HG03097 (cell line): Measurements from ENCODE around the gene CDKAL1.

Source experiments
- ATAC-seq: cut with Tn5 transposase; IDR thresholded peaks from one replicate; pipeline ENCODE4 v1.9.1; 2021; ENCODE audit not compliant: unreplicated experiment, low FRiP score

The CDKAL1 gene

DNA sequence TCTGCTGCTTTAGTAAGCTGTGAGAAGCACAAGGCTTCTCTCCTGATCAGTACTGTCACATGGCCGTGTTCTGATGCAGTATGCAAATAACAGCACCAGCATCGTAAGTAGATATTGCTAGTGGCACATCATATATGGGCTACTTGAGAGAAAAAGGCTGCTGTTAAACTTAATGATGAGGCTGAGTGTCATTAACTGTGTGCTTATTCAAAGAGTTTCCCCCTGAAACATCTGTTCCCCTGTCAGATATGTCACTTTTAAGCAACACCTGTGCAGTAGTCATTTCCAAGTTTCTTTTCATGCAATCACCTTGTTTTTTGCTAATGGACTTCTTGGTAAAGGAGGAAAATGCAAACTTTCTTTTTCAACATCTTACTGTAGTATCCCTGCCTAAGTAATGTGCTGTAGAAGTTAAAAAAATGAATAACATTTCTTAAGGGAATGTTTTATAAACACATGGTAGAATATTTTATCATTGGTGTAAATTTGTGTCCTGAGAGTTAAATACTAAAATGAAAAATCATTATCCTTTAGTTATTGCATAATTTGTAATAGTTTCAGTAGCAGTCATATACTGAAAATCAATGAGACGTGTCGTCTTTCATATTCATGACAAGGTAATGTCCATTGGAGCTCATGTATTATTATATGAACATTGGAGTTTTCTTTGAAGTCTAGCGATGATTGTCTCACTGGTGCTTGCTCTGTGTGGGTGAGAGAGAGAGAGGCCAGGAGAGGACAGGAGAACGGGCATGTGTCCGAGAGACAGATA, 366.3 kb downstream of the CDKAL1 start:
- ATAC-seq: peak; percentile 94

DNA sequence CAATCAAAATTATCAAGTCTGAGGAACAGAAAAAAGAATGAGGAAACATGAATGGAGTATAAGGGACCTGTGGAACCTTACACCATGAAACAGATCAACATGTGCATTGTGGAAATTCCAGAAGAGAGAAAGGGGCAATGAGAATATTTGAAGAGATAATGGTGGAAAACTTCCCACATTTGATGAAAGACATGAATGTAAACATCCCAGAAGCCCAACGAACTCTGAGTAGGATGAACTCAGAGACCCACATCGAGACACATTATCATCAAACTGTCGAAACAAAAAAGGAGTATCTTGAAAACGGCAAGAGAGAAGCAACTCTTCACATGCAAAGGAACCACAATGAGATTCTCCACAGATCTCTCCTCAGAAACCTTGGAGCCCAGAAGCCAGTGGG, 371.1 kb downstream of the CDKAL1 start:
- no peak for ATAC-seq

DNA sequence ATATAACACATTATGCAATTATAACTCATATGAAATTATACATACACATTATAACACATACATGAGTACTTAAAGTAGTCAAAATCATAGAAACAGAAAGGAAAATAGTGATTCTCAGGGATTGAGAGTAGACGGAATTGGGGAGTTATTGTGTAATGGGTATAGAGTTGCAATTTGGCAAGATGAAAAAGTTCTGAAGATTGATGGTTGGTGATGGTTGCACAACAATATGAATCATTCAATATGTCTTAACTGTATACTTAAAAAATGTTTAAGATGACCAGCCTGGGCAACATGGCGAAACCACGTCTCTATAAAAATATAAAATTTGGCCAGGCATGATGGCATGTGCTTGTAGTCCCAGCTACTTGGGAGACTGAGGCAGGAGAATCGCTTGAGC, 372.7 kb downstream of the CDKAL1 start:
- ATAC-seq: no peak

DNA sequence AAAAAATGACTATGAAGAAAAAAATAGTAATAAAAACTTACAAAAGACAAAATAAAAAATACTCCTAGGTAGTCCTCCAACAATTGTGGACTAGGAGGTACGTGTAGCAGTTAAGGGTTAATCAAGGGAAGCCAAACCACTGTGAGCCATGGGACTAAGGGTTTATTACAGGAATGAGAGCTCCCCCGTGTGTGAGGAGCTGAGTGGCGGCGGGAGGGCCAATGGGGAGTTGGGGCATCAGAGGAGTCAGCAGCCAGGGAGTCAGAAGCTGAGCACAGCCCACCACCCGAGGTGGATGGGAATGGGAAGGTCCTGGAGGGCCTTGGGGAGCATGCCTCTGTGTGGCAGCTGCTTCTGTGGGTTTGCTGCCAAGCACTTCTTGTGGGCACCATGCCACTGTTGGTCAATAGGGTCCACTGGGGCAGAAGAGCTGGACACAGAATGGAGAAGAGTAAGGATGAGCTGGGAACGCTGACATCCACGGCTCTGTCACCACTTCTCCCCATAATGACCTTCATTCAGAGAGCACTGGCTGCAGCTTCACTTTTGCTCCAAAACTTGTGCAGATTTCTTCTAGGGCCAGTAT, 373.3 kb downstream of the CDKAL1 start:
- no peak for ATAC-seq

DNA sequence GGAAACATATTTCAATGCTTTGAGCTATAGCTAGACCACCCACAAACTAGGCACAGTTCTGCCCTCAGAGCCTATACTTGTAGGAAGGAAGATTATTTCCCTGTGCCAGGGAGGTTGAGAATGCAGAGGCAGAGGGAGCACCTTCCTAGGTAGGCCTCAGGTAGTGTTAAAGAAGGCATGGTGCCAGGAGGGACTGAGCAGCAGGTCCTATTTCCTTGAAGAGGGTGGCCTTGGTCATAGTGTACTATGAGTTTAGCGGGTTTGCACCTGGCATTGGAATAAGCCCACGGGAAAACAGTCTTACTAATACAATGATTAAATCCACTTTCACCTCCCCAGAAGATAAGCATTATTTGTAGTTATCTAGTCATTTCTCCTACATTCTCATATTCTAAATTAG, 375.4 kb downstream of the CDKAL1 start:
- no peak for ATAC-seq

DNA sequence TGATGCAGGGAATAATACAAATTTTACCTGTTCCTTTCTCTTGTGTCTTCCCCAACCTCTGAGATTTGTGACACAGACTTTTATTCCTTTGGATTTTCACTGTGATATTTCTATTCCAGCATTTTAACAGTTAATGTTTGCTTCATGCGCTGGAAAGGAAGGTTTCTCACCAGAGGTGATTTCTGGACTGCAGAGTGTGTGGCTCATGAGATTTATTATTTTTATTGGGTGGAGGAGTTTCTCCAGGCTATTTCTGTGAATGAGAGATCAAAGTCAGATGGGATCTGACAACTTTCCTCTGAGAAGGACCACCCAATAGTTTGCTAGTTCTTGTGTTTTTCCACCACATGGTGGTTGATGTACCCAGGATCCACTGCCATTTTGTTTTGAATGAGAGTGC, 377.5 kb downstream of the CDKAL1 start:
- no peak for ATAC-seq

DNA sequence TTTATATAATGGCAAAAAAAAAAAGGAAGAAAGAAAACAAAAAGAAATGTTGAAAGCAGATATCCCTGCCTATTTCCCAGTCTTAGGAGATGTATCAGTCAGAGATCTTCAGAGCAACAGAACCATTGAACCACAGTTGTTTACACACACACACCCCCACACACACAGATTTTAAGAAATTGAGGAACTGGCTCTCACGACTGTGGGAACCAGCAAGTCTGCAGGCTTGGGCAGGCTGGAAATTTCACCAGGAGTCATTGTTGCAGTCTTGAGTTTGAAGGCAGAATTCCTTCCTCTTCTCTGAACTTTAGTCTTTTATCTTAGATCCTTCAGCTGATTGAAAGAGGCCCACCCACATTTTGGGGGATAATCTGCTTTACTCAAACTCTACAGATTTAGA, 380.9 kb downstream of the CDKAL1 start:
- no peak for ATAC-seq

DNA sequence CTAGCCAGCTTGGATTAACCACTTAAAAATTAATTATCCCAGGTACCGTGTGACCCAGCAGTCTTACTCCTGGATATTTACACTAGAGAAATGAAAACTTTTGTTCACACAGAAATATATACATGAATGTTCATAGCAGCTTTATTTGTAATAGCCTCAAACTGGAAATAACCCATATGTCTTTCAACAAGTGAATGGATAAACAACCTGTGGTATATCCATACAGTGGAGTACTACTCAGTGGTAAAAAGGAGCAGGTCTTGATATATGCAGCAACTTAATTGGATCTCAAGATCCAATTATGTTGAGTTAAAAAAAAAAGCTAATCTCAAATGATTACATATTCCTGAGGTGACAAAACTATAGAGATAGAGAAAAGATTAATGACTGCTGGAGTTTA, 381.4 kb downstream of the CDKAL1 start:
- no peak for ATAC-seq

DNA sequence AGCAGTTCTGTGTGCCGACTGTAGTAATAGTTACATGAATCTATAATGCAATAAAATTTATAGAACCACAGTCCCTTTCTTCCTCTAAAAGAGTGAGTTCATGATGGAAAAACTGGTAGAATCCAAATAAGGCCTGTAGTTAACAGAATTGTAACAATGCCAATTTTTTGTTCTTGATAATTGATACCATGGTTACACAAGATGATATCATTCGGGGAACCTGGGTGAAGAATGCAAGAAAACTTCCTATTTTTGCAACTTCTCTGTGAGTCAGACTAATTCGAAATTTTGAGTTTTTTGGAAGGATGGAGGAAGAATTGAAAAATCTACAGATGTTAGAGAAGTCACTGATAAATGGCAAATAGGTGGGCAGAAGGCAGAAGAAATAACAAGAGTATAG, 381.8 kb downstream of the CDKAL1 start:
- no peak for ATAC-seq

DNA sequence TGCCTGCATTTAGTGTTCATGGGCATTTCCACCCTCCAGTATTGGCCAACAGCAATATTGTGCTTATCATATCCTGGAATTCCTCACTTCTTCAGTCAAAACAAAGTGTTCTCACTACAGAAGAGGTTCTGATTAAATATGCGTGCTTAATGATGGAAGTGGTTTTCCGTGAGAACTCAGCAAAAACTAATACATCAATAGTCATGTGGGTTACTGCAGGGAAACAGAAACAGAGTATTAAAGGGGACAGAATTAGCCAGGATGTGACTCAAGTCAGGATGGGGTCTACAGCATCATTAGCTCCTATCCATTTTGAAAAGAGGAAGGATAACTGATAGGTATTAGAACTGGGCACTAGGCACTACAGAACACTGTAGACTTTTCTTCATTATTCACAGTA, 384.6 kb downstream of the CDKAL1 start:
- no peak for ATAC-seq

DNA sequence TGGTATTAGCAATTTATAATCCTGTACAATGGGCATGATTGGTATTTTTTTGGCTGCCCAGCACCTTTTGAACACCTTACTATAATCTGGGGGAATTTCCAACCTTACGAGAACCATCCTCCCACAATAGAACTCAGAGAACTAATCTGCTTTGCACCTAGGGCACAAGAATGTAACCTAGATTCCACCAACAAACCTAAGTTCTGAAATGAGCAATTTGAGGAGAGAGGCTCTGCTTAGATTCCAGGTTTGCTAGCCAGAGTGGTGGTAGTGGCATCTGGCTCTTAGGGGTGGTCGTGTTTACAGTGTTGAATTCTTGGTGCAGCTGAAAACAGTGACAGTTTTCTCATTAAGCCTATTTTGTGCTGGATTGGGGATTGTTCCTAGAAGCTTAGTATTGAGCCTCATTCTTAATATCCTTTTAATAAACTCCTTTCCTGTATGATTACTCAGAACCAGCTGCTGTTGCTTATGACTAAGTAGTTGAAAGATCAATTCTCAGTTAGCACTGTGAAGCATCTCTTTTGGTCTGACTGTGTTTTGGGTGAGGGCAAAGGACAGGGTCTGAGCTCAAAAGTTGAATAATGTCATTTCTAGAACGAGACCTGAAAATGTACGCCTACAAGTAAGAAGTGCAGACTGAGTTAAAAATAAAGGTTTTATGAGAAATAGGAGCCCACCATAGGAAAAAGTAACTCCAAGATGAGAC, 385.6 kb downstream of the CDKAL1 start:
- peak; percentile 65 for ATAC-seq

DNA sequence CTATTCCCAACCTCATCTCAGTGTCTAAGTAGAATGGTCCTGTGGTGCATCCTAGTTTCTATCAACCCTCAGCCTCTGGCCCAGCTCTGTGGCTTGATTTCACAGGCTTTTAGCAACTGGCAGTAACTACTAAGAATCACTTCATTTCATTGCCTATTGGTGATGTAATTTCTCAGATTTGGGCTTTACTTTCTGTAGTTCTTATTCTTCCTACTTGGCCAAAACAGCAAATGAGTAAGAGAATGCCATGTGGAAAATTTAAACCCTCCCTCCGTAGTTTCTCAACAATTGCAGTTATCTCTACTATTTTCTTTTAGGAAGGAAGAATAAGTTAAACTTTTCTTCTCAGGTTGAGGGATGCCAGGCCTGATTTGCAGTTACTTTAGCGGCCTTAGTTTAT, 387.3 kb downstream of the CDKAL1 start:
- ATAC-seq: no peak

DNA sequence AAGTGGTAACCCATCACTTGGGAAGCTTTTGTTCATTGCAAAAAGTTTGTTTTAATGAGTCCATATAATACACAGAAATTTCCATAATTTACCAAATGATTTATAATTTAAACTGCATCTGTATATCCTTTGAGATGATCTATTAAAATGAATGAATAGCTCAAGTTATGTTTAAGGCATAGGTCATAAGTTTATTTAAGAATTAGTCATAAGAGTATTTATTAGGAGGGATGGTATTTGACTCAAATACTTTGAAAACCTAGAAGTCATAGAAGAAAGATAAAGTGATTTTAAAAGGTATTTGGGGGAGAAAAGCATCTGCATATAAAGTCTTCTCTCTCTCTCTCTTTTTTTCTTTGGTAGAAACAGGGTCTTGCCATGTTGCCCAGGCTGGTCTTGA, 388.5 kb downstream of the CDKAL1 start:
- ATAC-seq: no peak

DNA sequence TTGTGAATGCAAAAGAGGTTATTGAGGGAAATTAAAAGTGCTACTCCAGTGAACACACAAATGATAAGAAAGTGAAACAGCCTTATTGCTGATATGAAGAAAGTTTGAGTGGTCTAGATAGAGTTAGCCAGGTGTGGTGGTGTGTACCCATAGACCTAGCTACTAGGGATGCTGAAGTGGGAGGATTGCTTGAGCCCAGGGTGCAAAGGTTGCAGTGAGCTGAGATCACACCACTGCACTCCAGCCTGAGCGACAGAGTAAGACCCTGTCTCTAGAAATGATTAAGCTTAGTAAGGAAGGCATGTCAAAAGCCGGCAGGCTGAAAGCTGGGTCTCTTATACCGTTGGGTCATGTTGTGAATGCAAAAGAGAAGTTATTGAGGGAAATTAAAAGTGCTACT, 389.8 kb downstream of the CDKAL1 start:
- peak; percentile 40 for ATAC-seq

DNA sequence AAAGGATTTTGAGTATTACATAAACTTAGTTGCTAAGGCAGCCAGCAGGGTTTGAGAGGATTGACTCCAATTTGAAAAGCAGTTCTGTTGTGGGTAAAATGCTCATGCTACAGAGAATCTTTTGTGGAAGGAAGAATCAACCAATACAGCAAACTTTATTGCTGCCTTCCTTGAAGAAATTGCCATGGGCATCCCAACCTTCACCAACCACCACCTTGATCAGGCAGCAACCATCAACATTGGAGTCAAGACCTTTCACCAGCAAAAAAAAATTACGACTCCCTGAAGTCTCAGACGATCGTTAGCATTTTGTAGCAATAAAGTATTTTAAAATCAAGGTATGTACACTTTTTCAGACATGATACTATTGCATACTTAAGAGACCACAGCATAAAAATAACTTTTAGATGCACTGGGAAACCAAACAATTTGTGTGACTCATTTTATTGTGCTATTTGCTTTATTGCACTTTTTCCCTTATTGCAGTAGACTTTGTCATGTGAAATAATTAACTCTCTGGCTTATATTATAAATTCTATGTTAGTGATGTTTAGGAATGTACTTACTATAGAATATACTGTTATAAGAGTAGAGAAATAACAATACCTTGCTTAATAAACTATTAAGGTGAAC, 390.8 kb downstream of the CDKAL1 start:
- ATAC-seq: no peak

DNA sequence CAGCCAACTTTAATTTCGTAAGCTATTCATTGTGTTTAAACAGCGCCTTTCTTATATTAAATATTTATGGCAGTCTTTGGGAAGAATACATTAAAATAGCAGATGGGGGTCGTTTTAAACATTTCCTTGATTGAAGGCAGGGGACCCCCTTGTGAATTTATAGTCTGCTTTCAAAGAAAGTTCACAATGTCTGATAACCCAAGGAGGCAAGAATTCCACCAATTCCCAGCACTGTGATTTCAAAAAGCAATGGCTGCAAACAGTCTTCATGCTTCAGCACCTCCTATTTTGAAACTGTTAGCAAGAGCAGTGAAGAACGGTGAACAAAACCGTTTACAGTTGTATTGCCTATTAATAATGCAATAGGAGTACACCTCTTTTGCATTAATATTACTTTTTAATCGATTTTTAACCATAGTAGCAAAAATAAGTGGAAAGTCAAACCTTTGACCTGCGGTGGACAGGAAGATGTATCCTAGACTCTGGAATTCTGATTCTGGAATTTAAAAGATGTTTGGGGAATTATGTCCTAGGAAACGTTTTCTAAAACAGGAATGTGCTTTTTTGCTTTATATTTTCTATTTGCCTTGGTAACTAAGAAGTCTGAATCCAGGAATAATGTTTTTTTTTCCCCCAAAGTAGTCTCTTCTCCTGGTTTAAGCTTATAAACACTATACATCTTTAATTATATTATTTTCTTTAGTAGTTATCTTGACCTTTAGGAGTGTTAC, 393.0 kb downstream of the CDKAL1 start:
- ATAC-seq: no peak

DNA sequence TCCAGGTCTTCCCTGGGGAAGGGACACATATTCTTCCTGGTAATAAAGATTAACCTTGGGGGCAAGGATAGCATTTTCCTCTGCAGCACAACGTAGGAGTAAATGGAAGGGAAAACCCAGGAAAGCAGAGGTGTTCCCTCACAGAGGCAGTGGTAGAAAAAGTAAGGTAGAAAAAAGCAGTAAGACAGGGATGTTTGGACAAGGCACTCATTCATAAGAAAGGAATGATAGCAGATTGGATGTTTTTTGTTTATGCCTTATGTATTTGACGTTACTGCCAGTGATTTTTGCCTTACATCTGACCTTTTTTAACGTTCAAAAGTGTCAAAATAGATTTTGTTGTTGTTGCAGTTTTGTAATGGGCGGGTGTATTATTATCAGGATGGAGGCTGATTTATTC, 395.0 kb downstream of the CDKAL1 start:
- no peak for ATAC-seq

DNA sequence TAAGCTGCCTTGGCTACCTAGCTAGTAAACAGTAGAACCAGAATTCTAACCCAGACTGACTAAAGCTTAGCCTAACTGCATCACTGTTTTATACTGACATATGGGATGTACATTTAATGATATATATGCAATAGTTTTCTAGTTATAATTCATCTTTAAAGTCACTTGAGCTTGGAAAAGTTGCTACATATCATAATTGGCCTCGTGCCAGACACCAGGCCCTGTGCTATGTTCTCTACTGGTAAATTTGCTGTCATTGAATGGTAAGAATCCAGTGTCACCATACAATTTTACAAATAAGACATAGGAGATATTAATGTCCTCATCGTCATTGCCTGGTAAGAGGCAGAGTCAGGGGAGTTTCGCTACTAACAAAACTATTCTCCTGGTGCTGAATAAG, 396.8 kb downstream of the CDKAL1 start:
- ATAC-seq: no peak

DNA sequence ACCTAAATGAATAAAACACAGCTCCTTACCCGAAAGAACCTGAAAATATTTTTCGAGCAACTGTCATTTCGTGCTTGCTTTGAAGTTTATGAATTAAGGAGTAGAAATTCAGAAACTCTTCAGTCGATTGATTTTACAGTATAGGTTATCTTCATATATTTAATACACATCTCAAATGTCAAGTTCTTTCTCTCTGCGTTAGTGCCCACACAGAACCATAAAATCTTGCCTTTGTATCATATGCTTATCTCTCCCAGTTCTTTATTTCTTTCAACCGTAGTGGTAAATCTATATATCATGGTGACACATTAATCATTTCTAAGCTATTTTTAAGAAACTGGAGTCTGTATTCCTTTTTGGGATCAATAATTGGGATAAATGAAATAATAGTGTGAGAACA, 397.5 kb downstream of the CDKAL1 start:
- ATAC-seq: no peak

DNA sequence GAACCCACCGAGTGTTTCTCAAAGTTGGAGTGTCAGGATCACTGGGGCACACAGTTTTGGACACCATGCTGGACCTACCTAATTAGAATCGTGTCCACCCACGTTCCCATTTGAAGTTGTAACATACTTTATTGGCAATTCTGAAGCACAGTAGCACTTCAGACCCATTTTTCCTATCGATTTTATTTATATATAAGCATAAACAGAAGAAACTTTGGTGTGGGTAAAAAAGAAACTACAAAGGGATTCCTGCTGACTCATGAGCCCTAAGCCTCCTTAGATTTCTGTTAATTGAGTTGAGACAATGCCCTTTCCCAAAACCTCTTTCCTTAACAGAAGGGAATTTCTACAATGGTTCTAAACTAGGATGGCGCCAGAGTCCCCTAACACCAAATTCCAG, 398.0 kb downstream of the CDKAL1 start:
- no peak for ATAC-seq
